ENCODE results near the gene CDCA4.

DNA sequence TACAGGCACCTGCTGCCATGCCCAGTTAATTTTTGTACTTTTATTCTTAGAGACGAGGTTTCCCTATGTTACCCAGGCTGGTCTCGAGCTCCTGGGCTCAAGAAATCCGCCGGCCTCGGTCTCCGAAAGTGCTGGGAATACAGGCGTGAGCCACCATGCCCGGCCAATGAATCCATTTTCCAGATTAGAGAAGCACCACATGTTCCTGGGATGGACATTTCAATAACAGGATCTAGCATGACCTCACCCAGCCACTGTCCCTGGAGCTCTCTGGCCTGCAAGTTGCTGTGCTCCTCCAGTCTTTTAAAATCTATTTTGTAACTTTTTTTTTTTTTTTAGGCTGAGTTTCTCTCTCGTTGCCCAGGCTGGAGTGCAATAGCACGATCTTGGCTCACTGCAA lies 42.2 kb upstream of the CDCA4 start:
- TF ChIP-seq, protein P1, sequence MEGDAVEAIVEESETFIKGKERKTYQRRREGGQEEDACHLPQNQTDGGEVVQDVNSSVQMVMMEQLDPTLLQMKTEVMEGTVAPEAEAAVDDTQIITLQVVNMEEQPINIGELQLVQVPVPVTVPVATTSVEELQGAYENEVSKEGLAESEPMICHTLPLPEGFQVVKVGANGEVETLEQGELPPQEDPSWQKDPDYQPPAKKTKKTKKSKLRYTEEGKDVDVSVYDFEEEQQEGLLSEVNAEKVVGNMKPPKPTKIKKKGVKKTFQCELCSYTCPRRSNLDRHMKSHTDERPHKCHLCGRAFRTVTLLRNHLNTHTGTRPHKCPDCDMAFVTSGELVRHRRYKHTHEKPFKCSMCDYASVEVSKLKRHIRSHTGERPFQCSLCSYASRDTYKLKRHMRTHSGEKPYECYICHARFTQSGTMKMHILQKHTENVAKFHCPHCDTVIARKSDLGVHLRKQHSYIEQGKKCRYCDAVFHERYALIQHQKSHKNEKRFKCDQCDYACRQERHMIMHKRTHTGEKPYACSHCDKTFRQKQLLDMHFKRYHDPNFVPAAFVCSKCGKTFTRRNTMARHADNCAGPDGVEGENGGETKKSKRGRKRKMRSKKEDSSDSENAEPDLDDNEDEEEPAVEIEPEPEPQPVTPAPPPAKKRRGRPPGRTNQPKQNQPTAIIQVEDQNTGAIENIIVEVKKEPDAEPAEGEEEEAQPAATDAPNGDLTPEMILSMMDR (IDR thresholded peaks at IDR 0.05; ENCODE audit: poor library complexity), result no peak
- TF ChIP-seq EZH2 (IDR thresholded peaks at IDR 0.05; ENCODE audit: borderline replicate concordance) (no peak), EZH2phosphoT487 (IDR thresholded peaks at IDR 0.05; ENCODE audit: low read depth, severe bottlenecking, unreplicated experiment) (no peak)

All from hepatocyte (in vitro differentiated cells).